Measurements from ENCODE around the gene PIK3CG. TPM values are rescaled to one million over a fixed set of nuclear protein-coding genes. Genes with fewer than 3 reads are reported as not detected.
"Not testable (repeated sequence)": the region's sequence is repeated elsewhere in the genome, so short reads cannot be mapped to it uniquely, and the experiment has no call there.

Gene PIK3CG
- polyA plus RNA-seq, 1 experiment: not detected

GRCh38 chr7:106848049-106848448 is 17.0 kb upstream of the PIK3CG start:
- no peak for TF ChIP-seq CTCF (IDR thresholded peaks at IDR 0.05; ENCODE audit: insufficient read depth, low read depth, low read length)

GRCh38 chr7:106848851-106849442 is 16.1 kb upstream of the PIK3CG start:
- POLR2A ChIA-PET: no interaction called here
- no peaks in the 10 kb centered on the region for H3K36me3 ChIP-seq (ENCODE audit: control insufficient read depth, insufficient read depth, low read length)
- CTCF ChIA-PET: no interaction called here

More at GRCh38 chr7:106848049-106848448, 17.0 kb upstream of the PIK3CG start:
- Histone ChIP-seq H3K4me3 (ENCODE audit: low read depth, low read length) (no peak overlapping the region), H3K27me3 (ENCODE audit: control insufficient read depth, insufficient read depth, low read length) (no peaks in the 10 kb centered on the region), H3K36me3 (ENCODE audit: control insufficient read depth, insufficient read depth, low read length) (no peaks in the 10 kb centered on the region)
- ChIA-PET CTCF (no interaction called here), POLR2A (no interaction called here)
- DNase-seq (ENCODE audit: low read depth): no peak

GRCh38 chr7:106851632-106852031 is 13.4 kb upstream of the PIK3CG start:
- H3K27me3 ChIP-seq (ENCODE audit: control insufficient read depth, insufficient read depth, low read length); DNase-seq (ENCODE audit: low read depth); POLR2A ChIA-PET; H3K4me3 ChIP-seq (ENCODE audit: low read depth, low read length); H3K36me3 ChIP-seq (ENCODE audit: control insufficient read depth, insufficient read depth, low read length): not testable (repeated sequence)
- CTCF ChIA-PET: interaction anchor here (1.8 kb wide), 1 partner anchor 8 kb away, joined by 6 read pairs; no protein-coding TSS in a partner anchor

More at GRCh38 chr7:106848851-106849442, 16.1 kb upstream of the PIK3CG start:
- DNase-seq (ENCODE audit: low read depth): peak; percentile 80
- Histone ChIP-seq H3K27me3 (ENCODE audit: control insufficient read depth, insufficient read depth, low read length) (no peaks in the 10 kb centered on the region), H3K4me3 (ENCODE audit: low read depth, low read length) (no peak overlapping the region)
- TF ChIP-seq CTCF (IDR thresholded peaks at IDR 0.05; ENCODE audit: insufficient read depth, low read depth, low read length): no peak

GRCh38 chr7:106853250-106853908 is 11.7 kb upstream of the PIK3CG start:
- POLR2A ChIA-PET: no interaction called here
- no peak for TF ChIP-seq CTCF (IDR thresholded peaks at IDR 0.05; ENCODE audit: insufficient read depth, low read depth, low read length)
- CTCF ChIA-PET: interaction anchor here (1.5 kb wide), 1 partner anchor 10 kb away, joined by 3 read pairs; no protein-coding TSS in a partner anchor
- DNase-seq (ENCODE audit: low read depth): no peak
- Histone ChIP-seq H3K27me3 (ENCODE audit: control insufficient read depth, insufficient read depth, low read length) (no peaks in the 10 kb centered on the region), H3K4me3 (ENCODE audit: low read depth, low read length) (no peak overlapping the region), H3K36me3 (ENCODE audit: control insufficient read depth, insufficient read depth, low read length) (no peaks in the 10 kb centered on the region)

GRCh38 chr7:106855540-106856132 is 9.4 kb upstream of the PIK3CG start:
- DNase-seq (ENCODE audit: low read depth): no peak
- H3K36me3 ChIP-seq (ENCODE audit: control insufficient read depth, insufficient read depth, low read length): no peaks in the 10 kb centered on the region
- POLR2A ChIA-PET: no interaction called here
- H3K4me3 ChIP-seq (ENCODE audit: low read depth, low read length): no peak overlapping the region
- no peak for TF ChIP-seq CTCF (IDR thresholded peaks at IDR 0.05; ENCODE audit: insufficient read depth, low read depth, low read length)
- CTCF ChIA-PET: no interaction called here
- H3K27me3 ChIP-seq (ENCODE audit: control insufficient read depth, insufficient read depth, low read length): no peaks in the 10 kb centered on the region

Measured in BJ (cell line).